NCI-H2171 treated with DMSO at 0.1 percent for 48 hours (cell line): Measurements from ENCODE around the gene SHMT1.
A peak's percentile ranks its signal among the peaks of the same experiment; 100 is the strongest.
"Not testable (repeated sequence)": the region's sequence is repeated elsewhere in the genome, so short reads cannot be mapped to it uniquely, and the experiment has no call there.

Experiments used
- DNase-seq: peaks from one replicate; lab custom pipeline; 2025; lab: John Stamatoyannopoulos, UW

Gene SHMT1

DNA sequence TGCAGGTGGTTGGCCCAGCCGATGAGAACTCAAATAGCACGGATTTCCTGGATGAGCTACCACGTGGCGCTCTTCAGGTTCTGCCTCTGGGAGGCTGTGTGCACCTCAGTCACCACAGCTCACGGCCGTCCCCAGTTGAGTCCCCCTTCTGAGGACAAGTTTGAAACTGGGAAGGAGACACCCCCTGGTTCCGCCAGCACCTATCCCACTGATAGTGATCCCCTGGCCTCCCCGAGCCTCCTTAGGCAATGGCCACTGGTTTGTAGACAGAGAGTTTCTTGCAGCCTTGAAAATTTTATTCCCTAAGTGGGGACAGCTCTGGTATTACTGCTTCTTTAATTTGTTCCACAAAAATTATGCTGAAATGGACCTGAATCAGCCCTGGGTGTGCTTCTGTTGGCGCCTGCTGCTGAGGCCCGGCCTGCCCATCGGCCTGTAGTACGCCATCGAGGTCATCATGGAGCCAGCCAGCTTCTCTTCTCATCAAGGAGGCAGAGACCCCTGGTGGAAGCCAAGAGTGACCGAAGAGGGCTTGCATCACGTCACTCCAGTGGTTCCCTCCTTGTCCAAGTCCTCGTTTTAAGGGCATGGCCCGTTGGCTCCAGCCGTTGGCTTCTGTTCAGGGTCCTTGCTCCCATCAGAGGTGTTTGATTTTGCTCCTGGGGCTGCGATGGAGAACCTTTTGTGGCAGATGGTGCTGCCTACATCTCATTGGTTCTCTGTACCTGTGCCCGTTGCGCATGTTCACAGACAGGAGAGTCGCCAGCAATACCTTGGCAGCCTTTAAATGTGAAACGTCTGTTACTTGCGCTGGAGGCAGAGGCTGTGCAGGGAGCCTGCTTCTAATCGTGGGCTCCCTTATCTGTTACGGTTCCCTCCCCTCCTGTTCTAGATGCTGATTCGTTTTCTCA is 39.0 kb downstream of the SHMT1 start:
- no peak for DNase-seq

DNA sequence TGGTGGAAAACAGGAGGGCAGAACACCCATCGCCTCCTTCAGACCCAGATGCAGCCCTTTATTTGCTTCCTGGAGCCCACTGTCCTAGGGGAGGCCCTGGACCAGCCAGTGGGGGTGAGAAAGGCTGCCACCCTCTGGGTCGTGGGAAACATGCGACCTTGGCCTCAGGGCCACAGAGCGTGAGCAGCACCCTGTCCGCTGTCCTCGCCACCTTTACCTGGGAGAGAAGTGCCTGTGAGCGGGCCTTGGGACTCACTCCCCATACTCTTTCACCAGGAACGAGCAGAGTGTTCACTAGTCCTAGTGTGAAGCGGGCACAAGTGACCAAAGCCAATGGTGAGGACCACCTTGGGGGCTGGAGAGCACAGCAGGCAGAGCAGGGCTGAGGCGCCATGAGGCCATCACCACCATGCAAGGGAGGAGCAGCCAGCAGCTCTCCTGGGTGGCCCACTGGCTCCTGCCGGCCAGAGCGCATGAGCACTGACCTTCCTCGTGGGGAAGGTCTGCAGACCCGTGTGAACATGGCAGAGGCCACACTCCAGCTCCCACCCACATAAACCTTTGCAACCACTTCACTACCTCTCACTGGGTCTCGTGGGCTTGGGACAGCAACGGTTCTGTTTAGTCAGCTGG is 39.7 kb downstream of the SHMT1 start:
- DNase-seq = no peak

DNA sequence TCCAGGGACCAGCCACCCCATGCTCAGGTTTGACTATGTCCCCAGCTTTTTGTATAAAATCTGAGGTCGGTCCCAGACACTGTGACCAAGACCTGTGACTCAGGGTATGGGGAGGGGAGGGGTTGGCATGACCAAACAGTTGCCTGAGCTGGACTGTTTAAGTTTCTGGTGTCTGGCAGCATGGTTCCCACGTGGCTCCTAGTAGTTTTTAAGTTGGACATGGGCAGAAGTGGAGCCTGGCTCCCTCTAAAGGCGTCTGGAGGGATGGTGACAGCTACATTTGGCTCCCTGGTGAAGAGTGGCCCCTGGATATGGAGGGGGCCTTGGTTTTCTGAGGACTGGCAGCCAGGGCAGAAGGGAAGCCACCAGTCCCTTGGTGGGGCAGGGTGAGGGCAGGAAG is 40.3 kb downstream of the SHMT1 start:
- DNase-seq = no peak

DNA sequence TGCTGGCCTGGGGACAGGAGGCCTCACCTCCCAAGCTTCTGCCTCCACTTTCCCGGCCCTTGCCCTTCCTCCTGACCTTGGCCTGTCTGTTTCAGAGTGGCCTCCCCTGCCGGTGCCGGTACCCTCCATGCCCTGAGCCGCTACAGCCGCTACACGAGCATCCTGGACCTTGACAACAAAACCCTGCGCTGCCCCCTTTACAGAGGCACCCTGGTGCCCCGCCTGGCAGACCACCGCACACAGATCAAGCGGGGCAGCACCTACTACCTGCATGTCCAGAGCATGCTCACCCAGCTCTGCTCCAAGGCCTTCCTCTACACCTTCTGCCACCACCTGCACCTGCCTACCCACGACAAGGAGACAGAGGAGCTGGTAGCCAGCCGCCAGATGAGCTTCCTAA is 40.8 kb downstream of the SHMT1 start:
- no peak for DNase-seq

DNA sequence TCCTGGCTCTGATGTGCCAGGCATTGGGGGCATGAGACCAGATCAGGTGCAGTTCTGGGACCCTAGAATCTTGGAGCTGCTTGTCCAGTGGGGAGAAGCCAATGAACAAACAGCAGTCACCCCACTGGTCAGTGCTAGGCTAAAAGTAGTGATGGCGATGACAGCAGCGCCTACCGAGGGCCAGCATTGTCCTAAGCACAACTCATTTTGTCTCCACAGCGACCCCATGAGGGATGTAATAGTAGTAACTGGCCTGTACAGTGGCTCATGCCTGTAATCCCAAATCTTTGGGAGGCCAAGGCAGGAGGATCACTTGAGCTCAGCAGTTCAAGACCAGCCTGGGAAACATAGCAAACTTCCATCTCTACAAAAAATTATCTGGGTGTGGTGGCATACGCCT is 42.0 kb downstream of the SHMT1 start:
- DNase-seq = no peak

DNA sequence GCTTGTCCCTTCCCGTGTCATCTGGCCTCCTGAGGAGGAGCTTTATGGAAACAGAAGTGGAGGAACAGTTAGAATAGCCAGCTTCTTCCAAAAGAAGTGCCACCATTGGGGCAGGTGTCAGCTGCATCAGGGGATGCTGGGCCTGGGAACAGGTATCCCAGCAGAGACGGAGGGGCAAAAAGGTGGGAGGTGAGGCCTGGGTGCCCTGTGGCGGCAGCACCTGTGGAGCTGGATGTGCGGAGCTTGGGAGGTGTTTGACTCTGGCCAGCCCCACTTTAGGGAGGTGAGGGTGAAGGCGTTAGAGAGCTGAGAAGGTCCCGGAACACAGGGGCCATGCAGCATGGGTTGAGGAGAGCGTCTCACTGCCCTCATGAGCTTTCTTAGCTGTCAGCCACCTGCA is 43.0 kb downstream of the SHMT1 start:
- DNase-seq = no peak

DNA sequence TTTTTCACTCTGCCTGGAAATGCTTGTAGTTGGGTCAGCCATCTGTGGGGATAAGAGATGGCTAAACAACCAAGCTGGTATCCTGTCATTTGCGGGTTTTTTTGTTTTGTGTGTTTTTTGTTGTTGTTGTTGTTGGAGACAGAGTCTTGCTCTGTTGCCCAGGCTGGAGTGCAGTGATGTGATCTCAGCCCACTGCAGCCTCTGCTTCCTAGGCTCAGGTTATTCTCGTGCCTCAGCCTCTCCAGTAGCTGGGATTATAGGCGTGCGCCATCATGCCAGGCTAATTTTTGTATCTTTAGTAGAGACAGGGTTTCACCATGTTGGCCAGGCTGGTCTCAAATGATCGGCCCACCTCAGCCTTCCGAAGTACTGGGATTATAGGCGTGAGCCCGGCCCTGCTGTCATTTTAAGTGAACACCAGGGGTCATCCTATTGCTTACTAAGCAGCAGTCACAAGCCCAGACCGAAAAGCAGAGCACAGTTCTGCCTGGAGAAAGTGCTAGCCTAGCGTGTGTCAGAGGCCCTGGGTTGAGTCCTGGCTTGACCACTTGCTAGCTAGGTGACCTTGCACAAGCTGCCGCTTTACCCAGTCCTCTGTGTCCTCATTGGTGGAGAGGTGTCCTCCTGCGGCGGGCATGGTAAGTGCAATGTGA is 43.6 kb downstream of the SHMT1 start:
- DNase-seq = peak; percentile 46

DNA sequence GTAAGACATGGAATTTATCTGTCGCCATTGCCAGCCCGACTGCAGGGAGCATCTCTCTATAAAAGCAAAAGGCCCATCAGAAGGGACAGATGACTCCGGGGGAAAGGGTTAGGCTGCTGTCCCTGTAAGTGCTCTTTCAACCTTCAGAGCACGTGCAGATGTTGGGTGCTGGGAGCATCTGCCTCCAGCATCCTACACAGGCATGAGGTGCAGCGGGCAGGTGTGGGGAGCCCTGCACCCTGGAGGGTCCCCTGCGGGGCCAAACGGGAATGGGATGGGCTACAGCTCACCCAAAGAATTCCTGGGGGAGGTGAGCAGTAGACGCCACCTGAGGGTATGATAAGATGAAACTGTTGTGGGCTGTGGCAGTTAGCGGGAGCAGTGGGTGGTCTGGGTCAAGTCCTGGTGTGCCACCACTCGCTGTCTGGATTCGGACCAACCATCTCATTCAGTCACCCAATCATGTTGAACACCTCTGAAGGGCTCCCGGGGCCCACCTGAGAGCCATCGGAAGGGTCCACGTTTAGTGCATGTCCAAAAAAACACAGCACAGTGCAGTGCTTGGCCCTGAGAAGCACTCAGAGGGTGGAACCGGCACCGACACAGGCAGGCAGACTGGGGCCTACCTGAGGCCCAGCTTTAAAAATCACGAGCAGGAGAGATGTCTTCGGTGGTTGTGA is 44.4 kb downstream of the SHMT1 start:
- no peak for DNase-seq

DNA sequence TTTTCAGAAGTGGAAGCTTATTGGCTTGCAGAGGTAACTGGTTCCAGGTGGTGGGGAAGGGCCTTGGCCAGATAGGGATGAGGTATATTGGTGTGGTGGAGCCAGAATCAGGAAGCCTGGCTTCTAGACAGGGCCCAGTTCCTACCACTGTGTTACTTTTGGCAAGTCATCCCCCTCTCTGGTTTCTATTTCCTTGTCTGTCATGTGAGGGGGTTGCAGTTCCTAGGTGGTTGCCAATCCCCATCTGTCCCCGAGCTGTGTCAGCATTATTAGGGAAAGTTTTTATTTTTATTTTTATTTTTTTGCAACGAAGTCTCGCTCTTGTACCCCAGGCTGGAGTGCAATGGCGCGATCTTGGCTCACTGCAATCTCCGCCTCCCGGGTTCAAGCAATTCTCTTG is 45.2 kb downstream of the SHMT1 start:
- no peak for DNase-seq

DNA sequence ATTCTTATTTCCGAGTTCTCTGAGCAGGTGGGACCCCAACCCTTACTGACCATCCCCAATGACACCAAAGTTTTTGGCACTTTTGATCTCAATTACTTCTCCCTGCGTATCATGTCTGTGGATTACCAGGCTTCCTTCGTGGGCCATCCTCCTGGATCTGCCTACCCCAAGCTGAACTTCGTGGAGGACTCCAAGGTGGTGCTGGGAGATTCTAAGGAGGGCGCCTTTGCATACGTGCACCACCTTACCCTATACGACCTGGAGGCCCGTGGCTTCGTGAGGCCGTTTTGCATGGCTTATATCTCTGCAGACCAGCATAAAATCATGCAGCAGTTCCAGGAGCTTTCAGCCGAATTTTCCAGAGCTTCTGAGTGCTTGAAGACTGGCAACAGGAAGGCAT is 47.4 kb downstream of the SHMT1 start:
- DNase-seq = no peak

DNA sequence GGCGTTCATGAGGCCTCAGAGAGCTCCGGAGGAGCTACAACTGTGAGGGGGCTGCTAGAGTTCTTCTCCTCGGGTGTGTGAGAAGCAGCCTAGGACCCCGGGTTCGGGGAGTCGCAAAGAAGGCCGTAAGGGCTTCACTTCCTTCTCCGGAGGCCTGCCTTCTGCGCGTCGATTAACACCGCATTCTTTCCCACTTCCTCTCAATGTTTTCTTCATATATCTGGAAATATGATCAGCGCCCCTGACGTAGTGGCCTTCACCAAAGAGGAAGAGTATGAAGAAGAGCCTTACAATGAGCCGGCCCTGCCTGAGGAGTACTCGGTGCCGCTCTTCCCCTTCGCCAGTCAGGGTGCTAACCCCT is 47.8 kb downstream of the SHMT1 start:
- no peak for DNase-seq

DNA sequence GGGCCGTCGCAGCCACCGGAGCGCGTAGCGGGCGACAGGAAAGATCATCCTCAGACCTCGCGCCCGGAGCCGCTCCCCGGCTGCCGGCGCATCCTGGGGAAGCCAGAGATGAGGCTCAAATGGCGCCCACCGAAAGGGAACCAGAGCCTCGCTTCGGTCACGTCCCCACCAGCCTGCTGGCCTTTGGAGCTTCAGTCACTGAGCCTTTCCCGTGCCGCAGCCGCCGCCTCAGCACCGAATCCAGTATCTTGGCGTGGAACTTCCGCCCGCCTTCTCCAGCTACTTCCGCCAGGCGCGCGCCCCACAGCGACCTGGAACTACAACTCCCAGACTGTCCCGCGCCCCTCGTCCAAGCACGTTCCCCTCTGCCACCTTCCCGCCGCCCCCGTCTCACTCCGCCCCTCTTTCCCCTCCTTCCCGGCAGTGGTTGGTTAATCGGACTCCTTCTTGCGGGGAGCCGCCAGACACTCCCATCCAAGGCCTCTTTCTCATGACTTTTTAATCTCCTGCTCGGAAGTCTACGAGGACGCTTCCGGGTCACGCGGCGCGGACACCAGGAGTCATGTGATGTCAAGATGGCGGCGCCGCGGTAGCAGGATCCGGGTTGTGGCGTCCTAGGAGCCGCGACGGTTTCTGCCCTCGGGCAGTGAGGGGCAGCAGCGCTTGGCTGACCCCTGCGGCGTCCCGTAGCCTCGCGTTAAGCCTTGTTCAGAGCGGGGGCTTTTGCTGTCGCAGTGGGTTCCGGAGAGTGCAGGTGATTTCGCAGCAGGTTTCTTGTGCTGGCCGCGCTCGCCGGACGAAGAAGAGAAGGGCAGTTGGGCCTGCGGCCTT is 48.4 kb downstream of the SHMT1 start, which contains the start of the genes SMCR8 and TOP3A:
SMCR8 (plus strand) TSS at position 563 of the 831 bp plus-strand sequence. CDS start 497 bp downstream, outside the sequence.
TOP3A (minus strand) TSS at position 264 of the 831 bp plus-strand sequence; CDS start at position 48, 216 bp downstream.
- peak; percentile 98 for DNase-seq

DNA sequence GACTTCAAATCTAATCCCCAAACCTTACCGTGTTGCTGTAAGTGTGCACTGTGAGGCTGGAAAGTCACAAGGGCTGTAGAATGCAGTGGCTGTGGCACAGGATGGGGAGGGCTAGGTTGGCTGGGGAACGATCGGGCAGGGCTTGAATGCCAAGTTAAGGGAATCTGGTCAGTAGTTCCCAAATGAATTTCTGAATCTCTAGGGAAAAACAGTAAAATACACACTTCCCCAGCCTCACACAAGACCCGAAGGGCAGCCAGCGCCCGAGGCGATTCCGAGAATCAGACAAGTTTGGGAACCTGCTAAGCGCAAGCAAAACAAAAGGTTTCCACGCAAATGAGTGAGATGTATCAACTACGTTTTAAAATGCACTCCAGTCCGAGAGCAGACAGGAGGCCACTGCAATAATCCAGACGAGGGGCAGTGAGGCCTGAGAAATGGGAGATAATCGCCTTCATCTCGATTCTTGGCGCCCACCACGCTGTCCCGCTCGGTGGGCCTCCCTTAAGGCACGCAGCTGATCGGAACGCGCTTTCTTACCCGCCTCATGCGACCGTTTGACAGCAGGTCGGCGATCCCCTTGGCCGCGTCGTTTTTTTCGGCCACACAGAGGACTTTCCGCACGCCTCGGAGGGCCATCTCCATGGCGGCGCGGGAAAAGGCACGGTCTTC is 49.2 kb downstream of the SHMT1 start:
- DNase-seq = no peak

DNA sequence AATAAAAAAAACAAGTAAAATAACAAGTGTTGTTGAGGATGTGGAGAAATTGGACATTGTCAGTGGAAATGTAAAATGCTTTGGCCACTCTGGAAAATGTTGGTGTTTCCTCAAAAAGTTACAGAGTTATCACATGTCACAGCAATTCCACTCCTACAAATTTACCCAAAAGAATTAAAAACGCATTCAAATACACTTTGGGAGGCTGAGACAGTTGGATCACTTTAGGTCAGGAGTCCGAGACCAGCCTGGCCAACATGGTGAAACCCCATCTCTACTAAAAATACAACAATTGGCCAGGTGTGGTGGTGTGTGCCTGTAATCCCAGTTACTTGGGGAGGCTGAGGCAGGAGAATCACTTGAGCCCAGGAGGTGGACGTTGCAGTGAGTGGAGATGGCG is 54.1 kb downstream of the SHMT1 start:
- no peak for DNase-seq

DNA sequence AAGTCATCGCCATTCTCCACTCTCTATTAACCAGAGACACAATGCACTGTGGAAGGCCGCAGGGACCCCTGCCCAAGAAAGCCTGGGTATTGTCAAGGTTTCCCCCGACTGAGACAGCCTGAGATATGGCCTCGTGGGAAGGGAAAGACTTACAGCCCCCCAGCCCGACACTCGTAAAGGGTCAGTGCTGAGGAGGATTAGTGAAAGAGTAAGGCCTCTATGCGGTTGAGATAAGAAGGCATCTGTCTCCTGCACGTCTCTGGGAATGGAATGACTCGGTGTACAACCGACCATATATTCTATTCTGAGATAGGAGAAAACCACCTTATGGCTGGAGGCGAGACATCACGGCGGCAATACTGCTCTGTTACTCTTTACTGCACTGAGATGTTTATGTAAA is 60.1 kb downstream of the SHMT1 start:
- DNase-seq = not testable (repeated sequence)

DNA sequence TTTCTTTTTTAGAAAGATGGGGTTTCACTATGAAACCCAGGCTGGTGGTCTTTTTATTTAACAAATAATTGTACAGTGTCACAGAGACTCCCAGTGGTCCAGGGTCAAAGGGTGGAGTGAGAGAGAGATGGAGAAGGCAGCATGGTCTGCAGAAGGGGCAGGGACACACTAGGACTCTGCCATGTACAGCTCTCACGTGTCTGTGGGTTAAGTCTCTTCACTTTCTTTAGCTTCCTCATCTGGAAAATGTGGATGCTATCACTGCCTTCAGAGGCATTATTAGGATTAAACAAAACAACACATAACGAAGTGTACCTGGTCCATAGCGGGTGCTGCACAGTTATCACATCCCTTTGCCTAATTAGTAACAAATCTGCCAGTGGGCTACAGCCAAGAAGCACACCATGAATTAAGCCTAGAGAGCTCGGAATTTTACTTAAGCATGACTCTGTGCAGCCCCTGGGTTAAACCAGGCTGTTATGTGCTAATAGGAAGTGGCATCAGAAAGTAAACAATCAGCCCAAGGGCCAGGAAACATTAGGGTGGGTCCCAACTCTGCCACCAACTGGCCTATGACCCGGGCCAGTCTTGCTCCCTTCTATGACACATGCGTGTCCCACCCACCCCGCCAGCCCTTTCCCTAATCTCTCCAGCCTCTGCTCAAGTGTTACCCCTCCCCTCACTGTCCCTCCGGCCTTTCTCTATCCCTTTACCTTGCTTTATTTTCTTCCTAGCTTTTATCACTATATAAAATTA is 62.4 kb downstream of the SHMT1 start:
- no peak for DNase-seq

DNA sequence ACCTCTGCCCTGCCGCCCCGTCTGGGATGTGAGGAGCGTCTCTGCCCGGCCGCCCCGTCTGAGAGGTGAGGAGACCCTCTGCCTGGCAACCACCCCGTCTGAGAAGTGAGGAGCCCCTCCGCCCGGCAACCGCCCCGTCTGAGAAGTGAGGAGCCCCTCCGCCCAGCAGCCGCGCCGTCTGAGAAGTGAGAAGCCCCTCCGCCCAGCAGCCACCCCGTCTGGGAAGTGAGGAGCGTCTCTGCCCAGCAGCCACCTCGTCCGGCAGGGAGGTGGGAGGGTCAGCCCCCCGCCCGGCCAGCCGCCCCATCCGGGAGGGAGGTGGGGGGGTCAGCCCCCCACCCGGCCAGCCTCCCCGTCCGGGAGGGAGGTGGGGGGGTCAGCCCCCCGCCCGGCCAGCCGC is 65.3 kb downstream of the SHMT1 start:
- not testable (repeated sequence) for DNase-seq

DNA sequence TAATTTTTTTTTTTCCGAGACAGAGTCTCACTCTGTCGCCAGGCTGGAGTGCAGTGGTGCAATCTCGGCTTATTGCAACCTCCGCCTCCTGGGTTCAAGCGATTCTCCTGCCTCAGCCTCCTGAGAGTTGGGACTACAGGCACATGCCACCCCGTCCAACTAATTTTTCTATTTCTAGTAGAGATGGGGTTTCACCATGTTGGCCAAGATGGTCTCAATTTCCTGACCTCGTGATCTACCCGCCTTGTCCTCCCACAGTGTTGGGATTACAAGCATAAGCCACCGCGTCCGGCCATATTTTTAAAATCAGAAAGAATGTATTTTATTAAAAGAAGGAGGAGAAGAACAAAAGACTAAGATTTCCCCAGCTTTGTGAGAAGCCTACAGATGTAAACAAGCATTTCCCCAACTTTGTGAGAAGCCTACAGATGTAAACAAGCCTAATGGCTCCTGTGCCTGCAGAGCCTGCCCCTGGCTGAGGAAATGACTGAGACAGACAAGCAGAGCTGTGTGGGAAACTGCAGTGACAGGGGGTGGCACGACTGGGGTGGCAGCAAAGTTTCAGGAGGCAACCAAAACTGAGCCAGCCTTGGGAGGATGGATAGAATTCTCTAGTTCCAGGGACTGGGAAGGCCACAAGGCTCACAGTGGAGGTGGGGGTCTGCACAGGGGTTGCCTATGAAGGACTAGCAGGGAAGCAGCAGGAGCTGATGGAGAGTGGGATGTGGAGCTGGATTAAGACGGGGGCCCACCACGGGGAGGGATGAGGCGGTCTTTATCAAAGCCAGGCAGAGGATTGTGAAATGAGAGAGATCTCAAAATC is 71.4 kb downstream of the SHMT1 start:
- no peak for DNase-seq

DNA sequence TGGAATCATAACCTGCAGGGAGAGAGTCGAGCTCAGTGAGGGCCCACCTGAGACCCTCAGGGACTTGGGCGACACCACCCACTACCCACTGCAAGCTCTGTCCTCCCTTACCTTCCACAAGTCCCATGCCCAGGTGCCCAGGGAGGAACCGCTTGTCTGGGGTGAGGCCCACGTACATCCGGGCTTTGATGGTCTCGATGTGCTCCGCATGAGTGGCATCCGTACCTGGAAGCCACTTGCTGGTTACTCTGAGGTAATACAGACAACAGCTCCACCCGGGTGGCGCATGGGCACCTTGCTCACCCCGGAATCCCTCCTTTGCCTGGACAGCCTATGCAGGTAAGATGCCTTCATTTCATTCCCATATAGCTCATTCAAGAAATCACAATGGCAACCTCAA is 78.1 kb downstream of the SHMT1 start:
- no peak for DNase-seq
